Adrenal gland (tissue), 12 donors: Measurements from ENCODE around the gene GTF2F2. TPM values are rescaled to one million over a fixed set of nuclear protein-coding genes. Genes with fewer than 3 reads are reported as not detected.

Source experiments
- DNase-seq, 7 donors: peaks; one replicate each; pipeline ENCODE4 v3.0.0-alpha.2; 2019 to 2020
- H3K27ac ChIP-seq, 5 donors: fragments of 200-600 bp; sonication (generic) in 4 of 5; 1 replicate in 3 of 5; 2 replicates in 2 of 5; pipeline versions ENCODE4 v1.5.1 to v1.8.0; 2016 to 2020; ENCODE audit warnings: mild to moderate bottlenecking in 1 of 5
- H3K27me3 ChIP-seq: fragments of 200-600 bp; 2 replicates; pipeline ENCODE4 v1.8.0; 2021
- H3K36me3 ChIP-seq, 2 donors: fragments of 200-600 bp; replicated peaks in 1 of 2; 1 replicate in 1 of 2; 2 replicates in 1 of 2; pipeline versions ENCODE4 v1.5.1 to v1.8.0; 2018 to 2022
- H3K4me1 ChIP-seq, 2 donors: fragments of 200-600 bp; replicated peaks in 1 of 2; 1 replicate in 1 of 2; 2 replicates in 1 of 2; pipeline versions ENCODE4 v1.5.1 to v1.8.0; 2018 to 2021
- H3K4me3 ChIP-seq, 4 donors: fragments of 200-600 bp; sonication (generic) in 3 of 4; one replicate each; pipeline ENCODE4 v1.5.1; 2016 to 2018
- H3K9me3 ChIP-seq, 3 donors: fragments of 200-600 bp; sonication (generic) in 1 of 3; replicated peaks in 1 of 3; 1 replicate in 2 of 3; 2 replicates in 1 of 3; pipeline versions ENCODE4 v1.5.1 to v1.8.0; 2016 to 2021
- CTCF ChIP-seq, 6 experiments: fragments of 450-650 bp in 4 of 6; fragments of 200-600 bp in 2 of 6; sonication (generic) in 1 of 6; IDR thresholded peaks; 1 replicate in 5 of 6; 2 replicates in 1 of 6; pipeline versions ENCODE4 v1.5.1 to v1.8.0; 2016 to 2021; ENCODE audit warnings: antibody characterized with exemption in 6 of 6, mild to moderate bottlenecking in 2 of 6, moderate library complexity in 1 of 6
- POLR2A ChIP-seq, 2 donors: fragments of 450-650 bp; IDR thresholded peaks; one replicate each; pipeline ENCODE4 v1.6.1; 2017; ENCODE audit warnings: antibody characterized with exemption in 2 of 2, mild to moderate bottlenecking in 2 of 2, moderate library complexity in 1 of 2
- WGBS, 4 donors: extraction: QIAGEN DNeasy Blood & Tissue Kit in 2 of 4; methylation state at CpG; one replicate each; pipeline versions ENCODE4 v1.1.5 to v1.1.7; 2013 to 2017; 5-methylcytosine and 5-hydroxymethylcytosine counted together
- intact Hi-C, 2 donors: fragments of 100-400 bp; cut with DNase I; formaldehyde crosslinking; loops; one replicate each; pipeline versions ENCODE4 v1.14.1 to v1.15.0; 2022 to 2023
- polyA plus RNA-seq, 3 donors: library from polyadenylated mRNA; stranded (reverse); fragments of 200-250 nt in 2 of 3; fragments of 350-450 nt in 1 of 3; fragmentation: Illumina TruSeq in 1 of 3; extraction: RNeasy Lipid Tissue Mini Kit (QIAGEN cat#74804) in 1 of 3; gene quantifications; one replicate each; pipeline ENCODE4 v1.2.3, GENCODE V29; 2013 to 2014
- total RNA-seq, 9 donors: library from RNA; depleted of rRNA in 4 of 9; stranded (reverse); fragments of >200 nt in 4 of 9; fragments of 120-200 nt in 1 of 9; fragmentation: NEBNext Ultra II Directional in 1 of 9; extraction: Animal tissue kit (Norgen Biotek cat#: 25700) in 1 of 9; gene quantifications; one replicate each; pipeline versions ENCODE4 v1.1.0 to v1.2.4, GENCODE V29; 2013 to 2023
- donor health status: healthy with polysubstance abuse.
- donor health status: Bipolar disorder and iron deficiency.
- donor health status: DM: yes; HTN: yes; CAD: no.
- donor health status: DM: no; HTN: no; CAD: no.
- donor health status: DM: no; HTN: no; CAD: no.
- donor health status: DM: yes; HTN: yes; CAD: no.

GTF2F2 gene
- total and polyA plus RNA-seq, 12 donors, result 11.4 to 34.4 (median 23.0) TPM

DNA sequence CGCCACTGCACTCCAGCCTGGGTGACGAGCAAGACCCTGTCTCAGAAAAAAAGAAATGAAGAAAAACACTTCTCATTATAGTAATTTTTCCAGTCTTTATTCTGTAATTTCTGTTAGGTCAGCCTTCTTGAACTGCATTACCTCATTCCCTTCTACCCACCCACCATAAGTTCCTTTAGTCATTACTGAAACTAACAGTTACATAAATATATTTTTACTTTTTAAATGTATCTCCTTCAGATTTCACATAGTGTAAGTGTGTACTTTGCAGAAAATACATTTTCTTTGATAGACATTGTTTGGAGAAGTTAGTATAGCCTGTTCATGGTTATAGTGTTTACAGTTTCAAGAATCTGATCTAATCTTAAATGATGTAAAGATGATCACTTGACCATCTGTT, 112.3 kb downstream of the GTF2F2 start:
- H3K27ac ChIP-seq, result no peak overlapping the region
- intact Hi-C loops, result no loop called here
- peaks cover 0 to 10% of the 10 kb centered on the region in 2 donors for H3K4me1 ChIP-seq
- H3K9me3 ChIP-seq, result no peaks in the 10 kb centered on the region
- no peaks in the 10 kb centered on the region for H3K36me3 ChIP-seq
- DNase-seq, result no peak
- H3K4me3 ChIP-seq, result no peak overlapping the region
- H3K27me3 ChIP-seq, result no peaks in the 10 kb centered on the region
- WGBS, 4 donors, result 94 to 100% (median 99%) methylated on average over 2 of the region's 2 CpGs
- TF ChIP-seq POLR2A (IDR thresholded peaks at IDR 0.05) (no peak), CTCF (IDR thresholded peaks at IDR 0.05) (no peak)

- Histone ChIP-seq H3K27ac (no peak overlapping the region), H3K27me3 (no peaks in the 10 kb centered on the region), H3K4me3 (no peak overlapping the region), H3K36me3 (no peaks in the 10 kb centered on the region), H3K4me1 (peaks cover 5 to 16% of the 10 kb centered on the region in 2 donors), H3K9me3 (no peaks in the 10 kb centered on the region)
- intact Hi-C loops, result no loop called here
- 79 to 89% (median 83%) methylated on average over 4 of the region's 4 CpGs for WGBS, 4 donors
- DNase-seq, result no peak
- TF ChIP-seq CTCF (IDR thresholded peaks at IDR 0.05), result no peak
- no peak for TF ChIP-seq POLR2A (IDR thresholded peaks at IDR 0.05)
These were observed 118.9 kb downstream of the GTF2F2 start for GRCh38 chr13:45238945-45239795.

GRCh38 chr13:45240143-45240542, 119.8 kb downstream of the GTF2F2 start:
- intact Hi-C loops, result no loop called here
- Histone ChIP-seq H3K9me3 (no peaks in the 10 kb centered on the region), H3K4me3 (no peak overlapping the region), H3K36me3 (no peaks in the 10 kb centered on the region), H3K27ac (no peak overlapping the region), H3K4me1 (peaks cover 5 to 20% of the 10 kb centered on the region in 2 donors), H3K27me3 (no peaks in the 10 kb centered on the region)
- DNase-seq, result no peak
- TF ChIP-seq CTCF (IDR thresholded peaks at IDR 0.05), result no peak
- no peak for TF ChIP-seq POLR2A (IDR thresholded peaks at IDR 0.05)

DNA sequence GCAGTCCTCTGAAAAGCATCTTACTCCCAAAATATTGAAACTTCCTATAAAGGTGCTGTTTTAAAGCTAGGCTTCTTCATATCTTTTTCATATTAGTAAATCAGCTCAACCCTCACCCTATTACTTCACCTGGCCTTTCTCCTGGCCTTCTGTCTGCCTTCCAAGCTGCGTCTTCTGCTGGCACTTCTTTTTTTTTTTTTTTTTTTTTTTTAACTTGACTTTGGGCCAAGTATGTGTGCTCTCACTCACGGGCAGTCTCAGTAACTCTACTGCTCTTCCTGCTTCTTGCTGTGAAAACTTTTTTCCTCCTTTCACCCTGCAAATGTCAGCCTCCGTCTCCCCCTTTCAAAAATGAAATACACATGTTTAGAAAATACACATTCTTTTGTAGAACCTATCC, 121.8 kb downstream of the GTF2F2 start:
- intact Hi-C loops, result no loop called here
- no peak for TF ChIP-seq POLR2A (IDR thresholded peaks at IDR 0.05)
- TF ChIP-seq CTCF (IDR thresholded peaks at IDR 0.05), result no peak
- peak in 3 of 7 donors; percentile 31 to 49 (median 42) for DNase-seq
- Histone ChIP-seq H3K27me3 (no peaks in the 10 kb centered on the region), H3K4me3 (no peak overlapping the region), H3K27ac (peak overlapping the region in 2 of 5 donors; percentile 23 to 41), H3K36me3 (no peaks in the 10 kb centered on the region), H3K4me1 (peaks cover 5 to 20% of the 10 kb centered on the region in 2 donors), H3K9me3 (no peaks in the 10 kb centered on the region)
- WGBS, 4 donors, result 2 to 9% (median 4%) methylated on average over 3 of the region's 3 CpGs
